Measurements from ENCODE around the gene HLA-DPB1.
"Not testable (repeated sequence)": the region's sequence is repeated elsewhere in the genome, so short reads cannot be mapped to it uniquely, and the experiment has no call there.

Gene HLA-DPB1

DNA sequence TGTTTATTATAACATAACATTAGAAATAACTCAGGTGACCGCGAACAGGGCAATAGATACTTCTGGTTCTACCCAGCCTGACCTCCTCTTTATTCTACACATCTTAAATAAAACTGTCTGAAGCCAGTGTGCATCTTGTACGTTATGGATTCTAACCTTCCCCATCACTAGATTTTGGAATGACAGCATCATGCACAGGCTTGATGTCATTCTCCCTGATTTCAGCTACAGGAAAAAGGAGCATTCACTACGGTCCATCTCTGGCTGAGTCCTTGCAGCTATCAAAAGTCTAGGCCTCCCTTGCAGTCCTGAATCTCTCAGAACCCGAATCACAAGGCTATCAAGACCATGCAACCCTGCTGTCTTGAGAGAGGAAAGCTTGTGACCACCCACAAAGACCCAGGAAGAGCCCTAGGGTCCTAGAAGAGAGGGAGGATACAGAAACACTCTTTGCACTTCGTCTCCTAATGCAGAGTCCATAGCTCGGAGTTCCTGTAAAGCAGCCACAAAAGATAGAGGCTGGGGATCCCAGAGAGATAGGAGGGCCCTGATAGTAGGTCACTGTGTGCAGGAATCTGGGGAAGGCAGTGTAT, 3.2 kb upstream of the HLA-DPB1 start:
- DNase-seq, result no peak

DNA sequence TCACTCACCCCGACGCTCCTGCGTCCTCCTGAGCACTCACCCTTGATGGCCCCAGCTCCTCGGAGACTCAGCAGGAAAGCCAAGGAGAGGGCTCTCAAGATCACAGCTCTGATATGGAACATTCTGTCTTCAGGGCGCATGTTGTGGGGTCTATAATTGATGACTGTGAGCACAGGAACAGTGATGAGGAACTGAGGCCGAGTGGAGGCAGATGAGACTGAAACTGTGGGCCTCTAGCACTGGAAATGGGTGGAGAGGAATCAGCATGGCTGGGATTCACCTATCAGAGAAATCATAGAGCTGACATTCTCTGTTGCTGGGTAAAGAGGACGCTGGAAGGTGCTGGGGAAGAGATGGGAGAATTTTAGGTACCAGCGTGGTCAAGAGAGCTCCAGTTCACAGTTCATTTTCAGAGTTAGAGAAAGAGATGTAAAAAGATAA, 2.3 kb upstream of the HLA-DPB1 start, which contains the start of gene HLA-DPA1:
Gene HLA-DPA1, minus strand, starts transcription at position 219 of the 441 bp plus-strand sequence.
- no peak for DNase-seq

DNA sequence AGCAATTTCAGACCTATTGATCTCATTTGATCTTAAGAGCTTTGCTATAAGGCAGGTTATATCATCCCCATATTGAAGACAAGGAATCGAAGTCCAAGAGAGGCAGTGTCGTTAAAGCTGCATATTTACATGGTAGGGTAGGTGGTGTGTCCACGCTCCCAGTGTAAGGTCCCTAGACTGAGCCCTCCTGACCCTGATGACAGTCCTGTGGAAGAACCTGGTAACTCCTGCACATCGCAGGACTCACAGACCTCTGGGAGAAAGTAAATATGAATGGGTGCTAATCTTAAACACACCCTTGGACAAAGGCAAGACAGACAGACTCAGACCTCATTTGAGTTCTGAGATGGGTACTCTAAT, 602 bp upstream of the HLA-DPB1 start:
- DNase-seq, result no peak

DNA sequence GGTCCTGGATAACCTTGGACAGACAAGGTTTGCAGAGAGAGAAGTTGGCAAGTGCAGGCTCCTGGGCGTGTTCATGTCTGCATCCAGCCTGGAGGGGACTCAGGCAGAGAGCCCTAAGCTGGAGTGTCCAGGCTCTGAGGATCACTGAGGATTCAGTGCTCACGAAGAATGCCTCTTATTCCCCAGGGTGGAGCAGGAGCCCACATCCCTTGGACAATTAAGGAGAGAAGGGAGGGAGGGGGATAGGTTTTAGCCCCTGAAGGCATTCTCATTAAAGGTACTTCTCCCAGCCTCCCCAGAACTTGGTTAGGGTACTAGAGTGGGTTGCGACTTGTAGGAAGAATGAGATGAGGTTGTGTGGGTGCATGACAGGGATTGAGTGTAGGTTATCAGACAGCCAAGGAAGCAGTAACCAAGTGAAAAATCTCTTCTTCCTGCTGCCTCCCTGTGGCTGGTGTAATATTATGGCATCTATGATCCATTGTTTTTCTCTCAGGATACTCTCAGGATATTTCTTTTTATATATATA, 680 bp downstream of the HLA-DPB1 start:
- DNase-seq, result no peak

DNA sequence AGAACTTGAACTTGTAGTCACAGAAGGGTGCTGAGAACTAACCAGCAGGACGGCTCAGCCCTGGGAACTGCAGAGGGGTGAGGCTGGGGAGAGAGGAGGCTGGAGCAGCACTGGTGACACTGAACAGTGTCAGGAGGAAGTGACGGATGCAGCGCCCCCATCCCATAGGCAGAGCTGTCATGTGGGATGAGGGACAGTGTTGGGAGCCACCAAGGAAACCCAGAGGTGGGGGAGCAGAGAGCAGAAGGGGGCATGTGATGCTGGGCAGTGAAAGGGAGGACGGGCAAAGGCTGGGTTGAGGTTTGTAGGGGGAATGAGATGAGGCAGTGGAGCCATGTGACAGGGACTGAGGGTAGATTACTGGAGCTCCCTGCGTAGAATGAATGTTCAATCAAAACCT, 2.1 kb downstream of the HLA-DPB1 start:
- no peak for DNase-seq

DNA sequence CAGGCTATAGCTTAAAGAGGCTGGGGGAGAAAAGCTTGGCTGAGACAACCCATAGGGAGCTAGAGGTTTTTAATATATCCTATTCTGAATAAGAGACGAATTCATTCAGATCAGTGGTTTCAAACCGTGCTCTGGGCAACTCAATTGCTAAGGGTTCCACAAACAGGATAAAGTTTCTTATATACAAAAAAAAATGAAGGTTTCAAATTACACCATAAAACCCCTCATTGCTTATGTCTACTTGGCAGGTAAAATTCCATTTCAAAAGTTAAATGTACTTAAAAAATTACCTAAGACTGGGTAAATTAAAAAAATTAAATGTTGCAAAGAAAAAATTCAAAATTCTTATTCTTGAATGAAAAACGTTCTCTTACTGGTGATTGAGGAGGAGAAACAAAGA, 2.7 kb downstream of the HLA-DPB1 start:
- DNase-seq, result no peak

DNA sequence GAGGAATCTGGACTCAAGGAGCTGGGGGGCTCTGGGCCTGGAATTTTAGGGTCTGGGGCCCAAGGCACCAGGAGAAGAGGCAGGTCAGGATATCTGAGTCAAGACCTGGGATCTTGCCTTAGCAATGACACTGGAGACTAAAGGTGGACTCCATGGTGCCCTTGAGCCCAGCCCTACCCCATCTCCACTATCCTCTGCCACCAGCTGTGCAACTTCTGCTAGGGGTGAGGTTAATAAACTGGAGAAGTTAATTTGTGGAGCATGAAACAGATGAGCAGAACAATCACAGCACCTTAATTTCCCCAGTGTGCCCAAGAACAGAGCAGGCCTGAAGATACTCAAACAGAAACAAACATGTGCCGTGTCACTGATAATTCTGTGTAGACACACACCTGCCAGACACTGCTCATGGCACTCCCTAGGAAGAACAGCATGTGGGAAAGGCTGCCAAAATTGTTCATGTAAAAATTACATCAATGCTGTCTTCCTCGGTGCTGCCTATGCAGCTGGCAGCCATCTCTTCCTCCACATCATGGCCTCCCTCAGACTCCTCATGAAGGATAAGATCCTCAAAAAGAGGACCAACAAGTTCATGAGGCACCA, 3.2 kb downstream of the HLA-DPB1 start:
- no peak for DNase-seq

DNA sequence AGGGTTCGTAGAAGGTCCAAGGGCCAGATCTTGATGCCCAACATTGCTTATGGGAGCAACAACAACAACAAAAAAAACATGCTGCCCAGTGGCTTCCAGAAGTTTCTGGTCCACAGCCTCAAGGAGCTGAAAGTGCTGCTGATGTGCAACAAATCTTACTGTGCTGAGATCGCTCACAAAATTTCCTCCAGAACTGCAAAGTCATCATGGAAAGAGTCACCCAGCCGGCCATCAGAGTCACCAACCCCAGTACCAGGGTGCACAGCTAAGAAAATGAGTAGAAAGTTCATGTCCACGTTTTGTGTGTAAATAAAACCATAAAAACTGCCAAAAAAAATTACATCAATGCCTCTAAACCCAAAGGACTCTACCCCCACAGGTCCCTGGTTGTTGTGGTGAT, 3.8 kb downstream of the HLA-DPB1 start:
- no peak for DNase-seq

DNA sequence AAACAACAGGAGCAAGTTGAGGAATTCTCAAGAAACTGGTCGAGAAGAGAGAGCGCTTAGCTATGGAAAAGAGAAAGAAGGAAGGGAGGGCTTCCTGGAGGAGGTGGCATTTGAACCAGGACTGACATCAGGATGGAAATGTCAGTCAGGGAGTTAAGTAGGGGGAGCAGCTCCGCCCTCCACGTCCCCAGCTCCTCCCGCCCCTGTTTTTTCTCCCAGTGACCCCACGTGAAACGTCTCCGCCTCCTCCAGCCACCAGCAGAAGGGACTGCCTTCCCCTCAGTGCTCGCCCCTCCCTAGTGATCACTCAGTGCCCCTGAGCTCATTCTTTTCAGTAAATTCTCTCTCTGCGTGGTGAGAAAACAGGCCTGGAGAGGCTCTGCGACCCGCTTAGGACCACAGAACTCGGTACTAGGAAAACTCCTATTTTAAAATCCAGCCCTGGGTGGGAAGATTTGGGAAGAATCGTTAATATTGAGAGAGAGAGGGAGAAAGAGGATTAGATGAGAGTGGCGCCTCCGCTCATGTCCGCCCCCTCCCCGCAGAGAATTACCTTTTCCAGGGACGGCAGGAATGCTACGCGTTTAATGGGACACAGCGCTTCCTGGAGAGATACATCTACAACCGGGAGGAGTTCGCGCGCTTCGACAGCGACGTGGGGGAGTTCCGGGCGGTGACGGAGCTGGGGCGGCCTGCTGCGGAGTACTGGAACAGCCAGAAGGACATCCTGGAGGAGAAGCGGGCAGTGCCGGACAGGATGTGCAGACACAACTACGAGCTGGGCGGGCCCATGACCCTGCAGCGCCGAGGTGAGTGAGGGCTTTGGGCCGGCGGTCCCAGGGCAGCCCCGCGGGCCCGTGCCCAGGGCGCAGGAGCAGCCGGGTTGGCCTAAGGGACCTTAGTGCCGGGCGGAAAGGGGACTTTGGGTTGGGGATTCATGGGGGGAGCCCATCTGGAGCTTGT, 4.6 kb downstream of the HLA-DPB1 start:
- DNase-seq, result no peak

DNA sequence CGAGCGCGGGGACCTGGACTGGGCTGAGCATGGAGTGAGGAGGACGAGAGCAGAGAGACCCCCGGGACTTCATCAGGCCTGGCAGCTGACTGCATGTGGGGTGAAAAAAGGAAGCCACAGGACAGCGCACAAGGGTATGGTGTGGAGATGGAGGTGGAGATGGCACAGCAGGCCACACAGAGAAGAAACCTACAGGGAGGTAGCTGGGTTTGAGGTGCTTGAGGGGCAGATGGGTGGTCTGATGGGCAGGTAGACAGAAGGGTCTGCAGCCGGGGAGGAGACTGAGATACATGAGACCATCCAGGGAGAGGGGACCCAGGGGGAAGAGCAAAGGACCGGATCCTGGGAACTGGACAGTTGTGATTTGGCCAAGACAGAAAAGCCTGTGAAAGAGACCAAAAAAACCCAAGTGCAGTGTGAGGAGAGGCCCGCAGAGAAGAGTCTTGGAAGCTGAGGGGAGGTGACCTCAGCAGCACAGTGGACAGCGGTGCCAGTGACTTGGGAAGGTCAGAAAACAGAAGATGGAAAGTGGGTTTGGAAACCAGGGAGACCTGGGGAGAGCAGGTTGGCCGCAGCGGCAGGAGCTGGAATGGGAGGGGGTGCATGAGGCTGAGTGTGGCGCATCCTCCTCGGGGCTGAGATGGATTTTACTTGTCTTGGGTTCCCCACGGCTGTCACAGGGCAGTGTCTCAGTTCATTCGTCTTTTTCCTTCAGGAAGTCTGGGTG, 5.5 kb downstream of the HLA-DPB1 start:
- DNase-seq, result no peak

DNA sequence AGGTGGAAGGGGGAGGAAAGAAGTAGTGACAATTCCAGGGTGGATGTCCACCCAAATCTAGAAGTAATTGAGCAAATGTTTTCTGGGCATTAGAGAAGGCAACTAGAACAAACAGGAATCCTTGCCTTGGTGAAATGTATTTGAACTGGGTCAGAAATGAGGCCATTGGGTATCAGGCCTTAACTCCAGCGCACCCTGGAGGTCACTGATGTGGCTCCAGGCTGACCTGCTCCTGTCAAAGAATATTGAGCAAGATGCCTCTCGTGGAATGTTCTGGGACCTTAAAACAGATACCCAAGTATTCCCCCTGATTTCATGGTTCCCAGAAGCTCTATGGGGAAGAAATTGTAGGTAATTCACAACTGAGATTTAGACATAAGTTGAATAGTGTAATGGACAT, 6.9 kb downstream of the HLA-DPB1 start:
- no peak for DNase-seq

DNA sequence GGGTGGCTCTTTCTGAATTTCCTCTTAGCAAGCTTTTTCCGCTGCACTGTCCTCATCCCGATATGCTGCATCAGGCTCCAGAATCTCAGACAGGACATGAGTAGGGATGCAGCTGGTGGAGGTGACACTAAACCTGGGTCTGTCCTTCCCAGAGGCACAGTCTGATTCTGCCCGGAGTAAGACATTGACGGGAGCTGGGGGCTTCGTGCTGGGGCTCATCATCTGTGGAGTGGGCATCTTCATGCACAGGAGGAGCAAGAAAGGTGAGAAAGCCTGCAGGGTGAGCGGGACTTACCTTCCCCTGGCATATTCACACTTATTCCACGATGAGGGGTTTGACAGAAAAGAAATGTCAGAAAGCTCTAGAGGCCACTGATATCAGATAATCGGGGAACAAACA, 9.8 kb downstream of the HLA-DPB1 start:
- DNase-seq, result no peak

DNA sequence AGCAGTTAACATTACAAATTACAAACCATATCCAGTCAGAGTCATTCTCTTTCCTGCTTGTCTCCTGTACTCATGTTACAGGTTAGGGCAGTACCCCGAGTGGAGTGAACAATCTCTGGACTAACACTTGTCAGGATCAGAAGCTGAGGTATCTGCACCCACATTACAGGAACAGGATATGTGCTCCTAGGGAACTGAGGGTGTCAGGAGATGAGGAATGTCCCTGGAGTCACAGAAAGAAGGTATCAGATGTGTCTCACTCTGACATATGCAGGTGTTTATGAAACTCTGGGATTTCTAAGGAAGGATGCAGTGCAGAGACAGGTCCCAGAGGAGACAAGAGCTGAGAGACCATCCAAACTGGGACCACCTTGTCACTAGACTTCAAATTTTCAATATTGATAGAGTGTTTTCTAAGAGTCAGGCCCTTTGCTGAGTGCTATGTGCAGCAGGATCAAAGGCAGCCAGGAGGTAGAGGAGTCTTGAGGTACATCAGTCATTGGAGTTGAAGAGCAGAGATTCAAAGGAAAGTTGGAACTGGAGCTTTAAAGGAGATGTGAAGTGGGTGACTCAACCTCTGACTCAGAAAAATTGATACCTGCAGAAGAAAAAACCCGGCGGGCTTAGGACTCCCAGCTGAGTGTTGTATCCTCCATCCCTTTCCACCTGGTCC, 12.6 kb downstream of the HLA-DPB1 start:
- no peak for DNase-seq

DNA sequence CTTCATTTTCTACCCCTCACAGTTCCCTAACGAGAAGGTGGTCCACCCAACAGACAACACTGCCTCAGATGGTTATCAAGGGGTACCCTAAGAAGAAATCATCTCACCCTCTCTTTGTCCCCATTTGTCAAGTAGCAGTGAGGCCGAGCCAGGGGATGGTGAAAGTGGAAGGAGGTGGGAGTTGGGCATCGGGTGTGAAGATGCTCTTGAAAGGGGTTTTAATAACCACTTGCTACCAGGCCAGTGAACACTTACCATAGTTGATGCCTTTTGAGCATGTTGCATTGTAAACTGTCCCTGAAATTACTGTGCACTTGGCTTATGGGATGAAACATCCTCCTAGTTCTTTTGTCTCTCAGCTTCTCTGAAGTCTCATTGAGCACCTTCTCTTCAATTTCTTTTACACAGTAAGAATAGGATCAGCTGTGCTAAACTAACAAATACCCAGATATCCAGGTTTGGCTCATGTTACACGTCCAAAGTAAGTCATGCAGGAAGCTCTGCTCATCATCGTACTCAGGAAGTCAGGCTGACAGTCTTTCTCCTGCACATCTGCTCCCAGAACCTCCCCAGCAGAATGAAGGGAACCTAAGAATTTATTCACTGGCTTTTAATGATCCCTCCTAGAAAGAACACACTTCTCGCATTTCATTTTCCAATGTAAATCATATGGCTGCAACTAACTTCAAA, 13.3 kb downstream of the HLA-DPB1 start:
- DNase-seq, result no peak

DNA sequence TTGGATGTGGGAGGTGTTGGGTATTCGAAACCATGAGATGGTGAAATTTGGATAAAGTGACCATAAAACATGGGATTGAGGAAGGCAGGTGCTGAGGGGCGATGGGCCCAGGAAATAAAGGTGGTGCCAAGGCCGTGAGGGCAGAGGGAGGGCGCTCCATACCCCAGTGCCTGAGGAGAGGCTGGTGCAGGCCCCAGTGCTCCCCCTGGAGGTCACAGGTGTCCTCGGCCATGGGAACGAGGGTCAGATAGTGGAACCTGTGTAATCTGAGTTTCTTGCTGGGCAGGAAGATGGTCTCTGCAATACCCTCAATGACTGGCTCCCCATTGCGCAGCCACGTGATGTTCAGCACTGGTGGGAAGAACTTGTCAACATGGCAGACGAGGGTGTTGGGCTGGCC, 16.2 kb downstream of the HLA-DPB1 start:
- no peak for DNase-seq

DNA sequence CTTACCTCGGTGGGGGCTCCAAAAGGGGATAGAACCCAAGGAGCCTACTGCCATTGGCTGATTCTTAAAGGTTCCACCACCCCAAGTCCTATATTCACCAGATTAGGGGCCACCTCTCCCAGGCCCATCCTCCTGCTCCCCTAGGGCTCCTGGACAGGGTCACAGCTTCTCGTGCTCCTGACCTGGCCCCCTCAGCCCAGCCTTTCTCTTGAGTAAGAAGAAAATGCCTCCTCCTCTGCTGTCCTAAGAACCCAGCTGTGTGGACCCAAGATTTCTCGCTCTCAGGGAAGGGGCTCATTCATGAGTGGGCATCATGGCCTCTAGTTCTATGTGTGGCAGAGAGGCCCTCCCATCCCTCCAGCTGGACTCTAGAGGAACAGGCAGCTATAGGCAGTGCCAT, 16.6 kb downstream of the HLA-DPB1 start:
- DNase-seq, result no peak

DNA sequence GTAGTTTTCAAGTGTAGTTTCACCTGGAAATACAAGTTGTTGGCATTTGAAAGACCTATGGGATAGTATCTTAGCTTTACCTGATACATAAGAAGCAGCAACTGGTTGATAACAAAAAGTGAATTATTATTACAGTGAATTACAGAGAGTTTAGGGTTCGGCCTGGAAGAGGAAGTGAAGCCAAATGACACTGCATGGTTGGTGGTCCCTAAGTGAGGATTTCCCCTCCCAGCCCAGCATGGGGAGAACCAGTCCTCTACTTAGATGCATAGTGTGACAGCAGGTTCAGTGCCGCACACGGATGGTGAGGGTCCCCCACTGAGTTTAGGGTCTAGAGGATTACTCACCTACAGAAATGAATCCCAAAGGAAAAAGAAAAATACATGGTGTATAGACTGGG, 18.1 kb downstream of the HLA-DPB1 start:
- DNase-seq, result no peak

DNA sequence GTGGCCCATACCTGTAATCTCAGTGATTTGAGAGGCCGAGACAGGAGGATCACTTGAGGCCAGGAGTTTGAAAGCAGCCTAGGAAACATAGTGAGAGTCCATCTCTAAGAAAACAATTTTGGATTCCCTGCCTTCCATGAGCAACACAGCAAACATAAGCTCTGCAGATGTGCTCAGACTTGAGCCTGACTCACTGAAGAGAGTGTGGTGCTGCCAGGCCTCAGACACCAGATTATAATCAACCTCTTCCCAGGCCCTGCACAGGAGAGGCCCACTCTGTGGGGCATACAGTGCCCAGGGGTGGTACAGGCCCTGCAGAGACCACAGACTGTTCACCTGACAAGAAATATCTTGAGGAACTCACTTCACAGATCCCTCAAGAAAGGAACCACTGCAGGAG, 19.9 kb downstream of the HLA-DPB1 start:
- DNase-seq, result no peak

DNA sequence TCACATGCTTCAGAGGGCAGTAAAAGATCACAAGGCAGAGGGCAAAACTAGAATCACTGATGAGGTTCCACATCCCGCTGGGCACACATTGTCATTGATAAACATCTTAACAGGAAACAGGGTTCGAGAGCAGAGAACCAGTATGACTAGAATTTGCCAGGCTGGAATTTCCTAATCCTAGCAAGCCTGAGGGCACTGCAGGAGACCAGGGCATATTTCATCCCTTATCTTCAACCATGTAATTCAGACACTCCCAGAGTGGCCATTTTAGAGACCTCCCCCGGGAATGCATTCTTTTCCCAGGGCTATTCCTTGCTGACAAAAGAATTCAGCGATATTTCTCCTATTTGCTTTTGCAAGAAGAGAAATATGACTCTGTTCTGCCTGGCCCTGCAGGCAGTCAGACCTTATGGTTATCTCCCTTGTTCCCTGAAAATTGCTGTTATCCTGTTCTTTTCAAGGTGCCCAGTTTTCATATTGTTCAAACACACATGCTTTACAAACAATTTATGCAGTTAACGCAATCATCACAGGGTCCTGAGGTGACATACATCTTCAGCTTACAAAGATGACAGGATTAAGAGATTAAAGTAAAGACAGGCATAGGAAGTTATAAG, 25.4 kb downstream of the HLA-DPB1 start:
- not testable (repeated sequence) for DNase-seq

DNA sequence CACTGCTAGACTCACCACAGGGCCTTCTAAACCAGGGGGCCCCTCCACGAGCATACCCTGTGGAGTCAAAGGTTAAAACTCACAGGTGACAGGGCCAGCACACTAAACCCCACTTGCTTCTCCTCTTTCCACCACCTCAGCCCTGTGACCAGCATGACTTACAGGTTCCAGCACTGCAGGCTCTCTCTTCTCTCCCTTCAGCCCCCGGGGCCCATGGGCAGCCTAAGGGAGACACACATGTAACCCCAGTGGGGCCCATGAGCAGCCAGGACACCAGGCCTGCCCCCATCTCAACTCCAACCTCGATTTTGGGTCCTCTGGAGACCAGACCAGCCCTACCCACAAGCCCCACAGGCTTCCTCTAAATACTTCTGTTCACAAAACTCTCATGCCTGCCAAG, 28.0 kb downstream of the HLA-DPB1 start:
- no peak for DNase-seq

DNA sequence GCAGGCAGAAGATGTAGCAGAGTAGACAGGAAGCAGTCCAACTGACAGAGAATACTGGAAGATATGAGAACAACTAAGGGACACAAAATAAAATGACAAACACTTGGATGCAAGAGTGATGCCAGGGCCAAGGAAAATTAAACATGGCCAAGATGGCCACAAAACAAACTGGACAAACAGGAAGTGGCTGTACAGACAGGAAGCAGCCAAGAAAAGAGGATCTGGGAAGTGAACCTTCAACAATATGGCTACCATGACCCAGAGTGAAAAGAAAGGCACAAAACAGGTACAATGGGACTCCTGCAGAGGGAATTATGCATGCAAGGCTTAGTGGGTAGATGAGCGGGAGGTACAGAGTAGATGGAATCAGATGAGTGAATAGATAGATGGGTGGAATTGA, 29.1 kb downstream of the HLA-DPB1 start:
- DNase-seq, result no peak

Data from NCI-H446 treated with DMSO at 0.1 percent for 48 hours (cell line).